PC-9 (cell line): ENCODE data around the gene SPATS2L.

Experiments used
- CTCF ChIP-seq: fragments of 200-600 bp; sonication (generic); conservative IDR thresholded peaks from 2 replicates; pipeline ENCODE4 v1.6.1; 2017; ENCODE audit warnings: mixed run types, antibody characterized with exemption, mild to moderate bottlenecking, moderate library complexity
- EZH2 ChIP-seq: fragments of 200-600 bp; sonication (generic); IDR thresholded peaks from 2 replicates; pipeline ENCODE4 v1.8.0; 2017; ENCODE audit warnings: antibody characterized with exemption, low read depth

GRCh38 chr2:200453853-200454534 is 147.5 kb downstream of the SPATS2L start:
- TF ChIP-seq CTCF (no peak), EZH2 (no peak)
